Ovary (tissue), 9 donors: ENCODE measurements around the gene KDM8. TPM values are rescaled to one million over a fixed set of nuclear protein-coding genes. Genes with fewer than 3 reads are reported as not detected.

Source experiments
- DNase-seq, 5 donors: peaks; one replicate each; pipeline ENCODE4 v3.0.0-alpha.2; 2019 to 2020
- H3K27ac ChIP-seq, 2 donors: fragments of 200-600 bp; one replicate each; pipeline versions ENCODE4 v1.5.1 to v1.8.0; 2019 to 2022
- H3K27me3 ChIP-seq: fragments of 200-600 bp; one replicate; pipeline ENCODE4 v1.8.0; 2022
- H3K36me3 ChIP-seq: fragments of 200-600 bp; sonication (generic); one replicate; pipeline ENCODE4 v1.5.1; 2019
- H3K4me1 ChIP-seq: one replicate; pipeline ENCODE4 v1.8.1; 2013; ENCODE audit warnings: mild to moderate bottlenecking, moderate library complexity; ENCODE audit not compliant: insufficient read depth
- H3K4me3 ChIP-seq: fragments of 200-600 bp; sonication (generic); one replicate; pipeline ENCODE4 v1.5.1; 2017
- H3K9me3 ChIP-seq, 2 donors: fragments of 200-600 bp in 1 of 2; sonication (generic) in 1 of 2; one replicate each; pipeline versions ENCODE4 v1.5.1 to v1.8.1; 2013 to 2019; ENCODE audit warnings: mild to moderate bottlenecking in 1 of 2, moderate library complexity in 1 of 2
- EP300 ChIP-seq: sonication (generic); formaldehyde crosslinking; IDR thresholded peaks from one replicate; pipeline ENCODE4 v1.6.1; 2017; ENCODE audit warnings: antibody characterized with exemption
- POLR2A ChIP-seq: fragments of 450-650 bp; IDR thresholded peaks from one replicate; pipeline ENCODE4 v1.6.1; 2017; ENCODE audit warnings: antibody characterized with exemption, mild to moderate bottlenecking, moderate library complexity
- WGBS, 3 donors: extraction: QIAGEN DNeasy Blood & Tissue Kit in 1 of 3; methylation state at CpG; one replicate each; pipeline versions ENCODE4 v1.1.5 to v1.1.7; 2013 to 2017; 5-methylcytosine and 5-hydroxymethylcytosine counted together
- intact Hi-C, 4 donors: fragments of 100-400 bp; cut with DNase I; formaldehyde crosslinking; loops; one replicate each; pipeline versions ENCODE4 v1.11.0 to v1.15.1; 2022 to 2023
- polyA plus RNA-seq, 2 donors: library from polyadenylated mRNA; stranded (reverse); fragments of 200-250 nt in 1 of 2; fragments of 350-450 nt in 1 of 2; fragmentation: Illumina TruSeq in 1 of 2; extraction: RNeasy Lipid Tissue Mini Kit (QIAGEN cat#74804) in 1 of 2; gene quantifications; one replicate each; pipeline ENCODE4 v1.2.3, GENCODE V29; 2013 to 2014
- total RNA-seq, 7 donors: library from RNA; depleted of rRNA in 2 of 7; stranded (reverse); fragments of >200 nt in 2 of 7; fragmentation: NEBNext Ultra II Directional in 3 of 7; extraction: Animal tissue kit (Norgen Biotek cat#: 25700) in 3 of 7; gene quantifications; one replicate each; pipeline versions ENCODE4 v1.1.0 to v1.2.4, GENCODE V29; 2016 to 2023
- TF ChIP-seq, protein P1 (sequence below), 3 donors: fragments of 450-650 bp in 2 of 3; fragments of 200-600 bp in 1 of 3; IDR thresholded peaks; one replicate each; pipeline versions ENCODE4 v1.5.1 to v1.8.0; 2016 to 2022; ENCODE audit warnings: antibody characterized with exemption in 3 of 3, mild to moderate bottlenecking in 1 of 3
- donor health status: DM: no; HTN: no; CAD: no; lungs with moderate emphysema.
- donor health status: DM: no; HTN: no; CAD: no.
- donor health status: Bipolar disorder and iron deficiency.
- donor health status: DM: yes; HTN: yes; CAD: no.
- donor health status: DM: no; HTN: no; CAD: no.
- donor health status: DM: yes; HTN: yes; CAD: no.

The KDM8 gene
- total and polyA plus RNA-seq, 9 donors, result 3.7 to 11.0 (median 5.0) TPM

DNA sequence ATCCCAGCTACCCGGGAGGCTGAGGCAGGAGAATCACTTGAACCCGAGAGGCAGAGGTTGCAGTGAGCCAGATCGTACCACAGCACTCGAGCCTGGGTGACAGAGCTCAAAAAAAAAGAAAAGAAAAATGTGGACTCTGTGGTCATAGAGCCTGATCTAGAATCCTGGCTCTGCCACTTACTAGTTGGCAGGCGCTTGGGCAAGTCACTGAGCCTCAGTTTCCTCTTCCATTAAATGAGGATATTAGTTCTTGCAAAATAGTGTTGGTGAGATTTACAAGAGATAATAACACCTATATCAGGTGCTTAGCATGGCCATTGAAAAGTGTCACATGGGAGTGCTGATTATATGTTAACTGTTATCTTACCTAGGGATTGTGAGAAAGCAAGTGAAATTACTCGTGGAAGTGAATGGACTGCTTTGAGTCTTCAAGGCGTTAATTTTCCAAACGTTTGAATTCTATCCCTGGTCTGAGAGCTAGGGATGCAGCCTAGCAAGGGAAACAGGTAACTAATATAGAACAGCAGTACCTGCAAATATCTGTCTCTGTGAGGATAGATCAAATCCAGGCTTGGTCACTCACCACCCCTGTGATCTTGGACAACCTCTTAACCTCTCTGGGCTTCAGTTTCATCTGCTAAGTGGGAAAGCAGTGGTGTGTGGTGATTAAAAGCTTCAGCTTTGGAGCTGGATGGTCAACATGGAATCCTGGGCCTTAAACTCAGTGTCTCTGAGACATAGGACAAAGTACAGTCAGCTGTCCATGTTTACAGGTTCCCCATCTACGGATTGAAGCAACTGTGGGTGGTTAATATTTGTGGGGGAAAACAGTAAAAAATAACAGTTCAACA lies 66.2 kb downstream of the KDM8 start:
- Histone ChIP-seq H3K4me1 (peaks cover 8% of the 10 kb centered on the region), H3K36me3 (no peaks in the 10 kb centered on the region), H3K27me3 (no peaks in the 10 kb centered on the region), H3K27ac (no peak overlapping the region), H3K4me3 (peak overlapping the region; percentile 91), H3K9me3 (no peaks in the 10 kb centered on the region)
- no peak for DNase-seq
- WGBS, 3 donors, result 77 to 84% (median 82%) methylated on average over 9 of the region's 9 CpGs
- TF ChIP-seq EP300 (no peak), POLR2A (no peak)
- TF ChIP-seq, protein P1, sequence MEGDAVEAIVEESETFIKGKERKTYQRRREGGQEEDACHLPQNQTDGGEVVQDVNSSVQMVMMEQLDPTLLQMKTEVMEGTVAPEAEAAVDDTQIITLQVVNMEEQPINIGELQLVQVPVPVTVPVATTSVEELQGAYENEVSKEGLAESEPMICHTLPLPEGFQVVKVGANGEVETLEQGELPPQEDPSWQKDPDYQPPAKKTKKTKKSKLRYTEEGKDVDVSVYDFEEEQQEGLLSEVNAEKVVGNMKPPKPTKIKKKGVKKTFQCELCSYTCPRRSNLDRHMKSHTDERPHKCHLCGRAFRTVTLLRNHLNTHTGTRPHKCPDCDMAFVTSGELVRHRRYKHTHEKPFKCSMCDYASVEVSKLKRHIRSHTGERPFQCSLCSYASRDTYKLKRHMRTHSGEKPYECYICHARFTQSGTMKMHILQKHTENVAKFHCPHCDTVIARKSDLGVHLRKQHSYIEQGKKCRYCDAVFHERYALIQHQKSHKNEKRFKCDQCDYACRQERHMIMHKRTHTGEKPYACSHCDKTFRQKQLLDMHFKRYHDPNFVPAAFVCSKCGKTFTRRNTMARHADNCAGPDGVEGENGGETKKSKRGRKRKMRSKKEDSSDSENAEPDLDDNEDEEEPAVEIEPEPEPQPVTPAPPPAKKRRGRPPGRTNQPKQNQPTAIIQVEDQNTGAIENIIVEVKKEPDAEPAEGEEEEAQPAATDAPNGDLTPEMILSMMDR (IDR thresholded peaks at IDR 0.05), result no peak
- intact Hi-C loops, result loop anchor here in 2 of 4 donors (5.0 to 10.0 kb wide), 2 partner anchors 53 to 455 kb away; no protein-coding TSS in a partner anchor

DNA sequence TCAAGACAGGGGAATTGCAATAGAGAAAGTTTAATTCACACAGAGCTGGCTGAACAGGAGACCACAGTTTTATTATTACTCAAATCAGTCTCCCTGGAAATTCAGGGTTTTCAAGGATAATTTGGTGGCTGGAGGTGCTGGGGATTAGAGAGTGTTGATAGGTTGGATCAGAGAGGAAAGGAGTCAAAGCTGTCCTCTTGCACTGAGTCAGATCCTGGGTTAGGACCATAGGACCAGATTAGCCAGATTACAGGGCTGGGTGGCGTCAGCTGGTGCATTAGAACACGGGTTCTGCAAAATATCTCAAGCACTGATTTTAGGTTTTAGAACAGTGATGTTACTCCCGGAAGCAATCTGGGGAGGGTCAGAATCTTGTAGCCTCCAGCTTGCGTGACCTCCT lies 67.0 kb downstream of the KDM8 start:
- no peak for DNase-seq

More for the DNA sequence above, 67.0 kb downstream of the KDM8 start:
- no peaks in the 10 kb centered on the region for H3K36me3 ChIP-seq
- intact Hi-C loops, result no loop called here
- H3K27me3 ChIP-seq, result no peaks in the 10 kb centered on the region
- H3K27ac ChIP-seq, result no peak overlapping the region
- H3K4me1 ChIP-seq, result peaks cover 8% of the 10 kb centered on the region
- TF ChIP-seq, protein P1 (IDR thresholded peaks at IDR 0.05), result no peak
- TF ChIP-seq EP300 (no peak), POLR2A (no peak)
- no peaks in the 10 kb centered on the region for H3K9me3 ChIP-seq
- WGBS, 3 donors, result 82 to 91% (median 89%) methylated on average over 4 of the region's 4 CpGs
- no peak overlapping the region for H3K4me3 ChIP-seq

Other genes starting within 250 kb of the KDM8 start
- gene C16orf82, start 136.6 kb upstream of the KDM8 start, total RNA-seq, result under 1 TPM in 1 of 7 donors, not detected in 6; 0.12 TPM
- gene C16orf82, start 136.6 kb upstream of the KDM8 start, polyA plus RNA-seq, result not detected
- 10 to 100 TPM; 19.8 to 68.4 (median 48.9) TPM for gene NSMCE1, start 65.2 kb downstream of the KDM8 start, total RNA-seq
- gene NSMCE1, start 65.2 kb downstream of the KDM8 start, polyA plus RNA-seq, result 10 to 100 TPM; 57.2 to 66.0 TPM
- 10 to 100 TPM; 11.3 to 39.5 (median 17.4) TPM for gene IL4R, start 110.4 kb downstream of the KDM8 start, total RNA-seq
- gene IL4R, start 110.4 kb downstream of the KDM8 start, polyA plus RNA-seq, result 10 to 100 TPM; 13.5 to 26.6 TPM
- under 1 TPM in 5 of 7 donors, not detected in 2; 0.05 to 0.45 (median 0.23) TPM for gene IL21R, start 198.6 kb downstream of the KDM8 start, total RNA-seq
- under 1 TPM; 0.01 to 1.00 TPM for gene IL21R, start 198.6 kb downstream of the KDM8 start, polyA plus RNA-seq